ENCODE data around the gene RIPOR3.

RIPOR3 gene

GRCh38 chr20:50554694-50555579 is 136.4 kb downstream of the RIPOR3 start:
- no peaks in the 10 kb centered on the region for H3K36me3 ChIP-seq (ENCODE audit: insufficient read depth, low read length)
- H3K4me3 ChIP-seq (ENCODE audit: low read depth in 1 of 2, low read length in 2 of 2) = no peak overlapping the region
- H3K27me3 ChIP-seq (ENCODE audit: control insufficient read depth in 1 of 2, insufficient read depth in 2 of 2, low read length in 2 of 2) = no peaks in the 10 kb centered on the region
- peaks cover 22% of the 10 kb centered on the region for H3K4me1 ChIP-seq (ENCODE audit: insufficient read depth, low read length)
- H3K9me3 ChIP-seq (ENCODE audit: low read length) = no peaks in the 10 kb centered on the region
- H3K27ac ChIP-seq (ENCODE audit: low read depth, low read length) = no peak overlapping the region
- H3K9ac ChIP-seq (ENCODE audit: low read length) = no peak overlapping the region

DNA sequence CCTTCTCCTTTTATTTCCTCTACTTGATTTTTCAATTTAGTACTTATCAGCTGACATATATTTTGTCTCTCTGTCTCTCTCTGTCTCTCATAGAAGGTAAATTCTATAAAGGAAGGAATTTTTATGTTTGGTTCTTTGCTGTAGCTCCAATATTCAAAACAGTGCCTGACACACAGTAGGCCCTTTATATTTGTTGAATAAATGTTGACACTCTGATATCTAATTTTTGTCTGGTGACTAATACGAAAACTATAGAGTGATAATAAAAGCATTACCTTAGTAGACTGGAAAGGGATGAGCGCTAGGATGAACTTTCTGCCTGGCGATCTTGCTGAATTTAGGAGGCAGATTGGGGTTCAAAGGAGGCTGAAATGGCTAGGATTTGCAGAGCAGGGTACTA is 138.4 kb downstream of the RIPOR3 start:
- H3K36me3 ChIP-seq (ENCODE audit: insufficient read depth, low read length) = no peaks in the 10 kb centered on the region
- no peak overlapping the region for H3K4me3 ChIP-seq (ENCODE audit: low read depth in 1 of 2, low read length in 2 of 2)
- no peak overlapping the region for H3K27ac ChIP-seq (ENCODE audit: low read depth, low read length)
- H3K9me3 ChIP-seq (ENCODE audit: low read length) = no peaks in the 10 kb centered on the region
- H3K27me3 ChIP-seq (ENCODE audit: control insufficient read depth in 1 of 2, insufficient read depth in 2 of 2, low read length in 2 of 2) = no peaks in the 10 kb centered on the region
- H3K9ac ChIP-seq (ENCODE audit: low read length) = no peak overlapping the region
- H3K4me1 ChIP-seq (ENCODE audit: insufficient read depth, low read length) = peaks cover 22% of the 10 kb centered on the region

- H3K4me3 ChIP-seq (ENCODE audit: low read depth in 1 of 2, low read length in 2 of 2) = no peak overlapping the region
- no peaks in the 10 kb centered on the region for H3K36me3 ChIP-seq (ENCODE audit: insufficient read depth, low read length)
- H3K27ac ChIP-seq (ENCODE audit: low read depth, low read length) = no peak overlapping the region
- H3K27me3 ChIP-seq (ENCODE audit: control insufficient read depth in 1 of 2, insufficient read depth in 2 of 2, low read length in 2 of 2) = no peaks in the 10 kb centered on the region
- no peaks in the 10 kb centered on the region for H3K9me3 ChIP-seq (ENCODE audit: low read length)
- H3K4me1 ChIP-seq (ENCODE audit: insufficient read depth, low read length) = peaks cover 26% of the 10 kb centered on the region
- H3K9ac ChIP-seq (ENCODE audit: low read length) = no peak overlapping the region
Observed at GRCh38 chr20:50551288-50551687, 140.1 kb downstream of the RIPOR3 start.

DNA sequence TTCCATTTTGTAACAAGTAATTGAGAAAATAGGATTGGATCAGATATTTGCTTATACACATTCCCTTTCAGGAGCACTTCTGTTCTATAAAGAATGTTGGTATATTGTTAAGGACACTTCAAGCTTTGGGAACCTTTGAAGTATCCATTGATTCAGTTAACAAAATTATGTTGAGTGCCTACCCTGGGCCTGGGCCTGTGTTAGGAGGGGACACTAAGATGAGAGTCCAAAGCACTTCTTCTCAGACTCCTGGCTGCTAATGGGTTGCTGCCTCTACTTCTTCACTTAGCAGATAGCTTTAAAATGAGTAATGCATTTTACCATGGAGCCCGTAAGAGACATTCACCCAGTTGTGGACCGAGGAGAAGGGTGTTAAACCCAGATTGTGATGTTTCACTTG is 140.8 kb downstream of the RIPOR3 start:
- H3K36me3 ChIP-seq (ENCODE audit: insufficient read depth, low read length) = no peaks in the 10 kb centered on the region
- no peaks in the 10 kb centered on the region for H3K27me3 ChIP-seq (ENCODE audit: control insufficient read depth in 1 of 2, insufficient read depth in 2 of 2, low read length in 2 of 2)
- no peak overlapping the region for H3K9ac ChIP-seq (ENCODE audit: low read length)
- peaks cover 30% of the 10 kb centered on the region for H3K4me1 ChIP-seq (ENCODE audit: insufficient read depth, low read length)
- no peak overlapping the region for H3K27ac ChIP-seq (ENCODE audit: low read depth, low read length)
- H3K4me3 ChIP-seq (ENCODE audit: low read depth in 1 of 2, low read length in 2 of 2) = no peak overlapping the region
- no peaks in the 10 kb centered on the region for H3K9me3 ChIP-seq (ENCODE audit: low read length)

DNA sequence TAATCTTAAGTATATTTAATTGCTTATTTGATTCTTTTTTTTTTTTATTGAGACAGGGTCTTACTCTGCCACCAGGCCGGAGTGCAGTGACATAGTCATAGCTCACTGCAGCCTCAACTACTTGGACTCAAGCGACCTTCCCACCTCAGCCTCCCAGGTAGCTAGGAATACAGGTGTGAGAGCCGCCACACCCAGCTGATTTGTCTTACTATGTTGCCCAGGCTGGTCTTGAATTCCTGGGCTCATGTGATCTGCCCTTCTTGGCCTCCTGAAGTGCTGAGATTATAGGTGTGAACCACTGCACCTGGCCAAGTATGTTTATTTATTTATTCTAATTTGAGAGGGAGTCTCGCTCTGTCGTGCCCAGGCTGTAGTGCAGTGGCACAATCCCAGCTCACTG is 142.9 kb downstream of the RIPOR3 start:
- Histone ChIP-seq H3K9ac (ENCODE audit: low read length) (no peak overlapping the region), H3K4me3 (ENCODE audit: low read depth in 1 of 2, low read length in 2 of 2) (no peak overlapping the region), H3K27ac (ENCODE audit: low read depth, low read length) (no peak overlapping the region), H3K36me3 (ENCODE audit: insufficient read depth, low read length) (no peaks in the 10 kb centered on the region), H3K9me3 (ENCODE audit: low read length) (no peaks in the 10 kb centered on the region), H3K4me1 (ENCODE audit: insufficient read depth, low read length) (peaks cover 34% of the 10 kb centered on the region), H3K27me3 (ENCODE audit: control insufficient read depth in 1 of 2, insufficient read depth in 2 of 2, low read length in 2 of 2) (no peaks in the 10 kb centered on the region)

GRCh38 chr20:50547964-50548363 is 143.4 kb downstream of the RIPOR3 start:
- Histone ChIP-seq H3K9ac (ENCODE audit: low read length) (no peak overlapping the region), H3K4me3 (ENCODE audit: low read depth in 1 of 2, low read length in 2 of 2) (no peak overlapping the region), H3K4me1 (ENCODE audit: insufficient read depth, low read length) (peaks cover 38% of the 10 kb centered on the region)

GRCh38 chr20:50546729-50547314 is 144.5 kb downstream of the RIPOR3 start:
- Histone ChIP-seq H3K9me3 (ENCODE audit: low read length) (no peaks in the 10 kb centered on the region), H3K4me3 (ENCODE audit: low read depth in 1 of 2, low read length in 2 of 2) (no peak overlapping the region), H3K36me3 (ENCODE audit: insufficient read depth, low read length) (no peaks in the 10 kb centered on the region), H3K4me1 (ENCODE audit: insufficient read depth, low read length) (peaks cover 38% of the 10 kb centered on the region), H3K27me3 (ENCODE audit: control insufficient read depth in 1 of 2, insufficient read depth in 2 of 2, low read length in 2 of 2) (no peaks in the 10 kb centered on the region), H3K27ac (ENCODE audit: low read depth, low read length) (no peak overlapping the region), H3K9ac (ENCODE audit: low read length) (no peak overlapping the region)

More at GRCh38 chr20:50547964-50548363, 143.4 kb downstream of the RIPOR3 start:
- no peaks in the 10 kb centered on the region for H3K36me3 ChIP-seq (ENCODE audit: insufficient read depth, low read length)
- no peak overlapping the region for H3K27ac ChIP-seq (ENCODE audit: low read depth, low read length)
- no peaks in the 10 kb centered on the region for H3K9me3 ChIP-seq (ENCODE audit: low read length)
- no peaks in the 10 kb centered on the region for H3K27me3 ChIP-seq (ENCODE audit: control insufficient read depth in 1 of 2, insufficient read depth in 2 of 2, low read length in 2 of 2)

- Histone ChIP-seq H3K4me3 (ENCODE audit: low read depth in 1 of 2, low read length in 2 of 2) (no peak overlapping the region), H3K9me3 (ENCODE audit: low read length) (no peaks in the 10 kb centered on the region), H3K9ac (ENCODE audit: low read length) (no peak overlapping the region), H3K27me3 (ENCODE audit: control insufficient read depth in 1 of 2, insufficient read depth in 2 of 2, low read length in 2 of 2) (no peaks in the 10 kb centered on the region), H3K4me1 (ENCODE audit: insufficient read depth, low read length) (peaks cover 35% of the 10 kb centered on the region), H3K36me3 (ENCODE audit: insufficient read depth, low read length) (no peaks in the 10 kb centered on the region), H3K27ac (ENCODE audit: low read depth, low read length) (no peak overlapping the region)
Observed at GRCh38 chr20:50545126-50545525, 146.2 kb downstream of the RIPOR3 start.

DNA sequence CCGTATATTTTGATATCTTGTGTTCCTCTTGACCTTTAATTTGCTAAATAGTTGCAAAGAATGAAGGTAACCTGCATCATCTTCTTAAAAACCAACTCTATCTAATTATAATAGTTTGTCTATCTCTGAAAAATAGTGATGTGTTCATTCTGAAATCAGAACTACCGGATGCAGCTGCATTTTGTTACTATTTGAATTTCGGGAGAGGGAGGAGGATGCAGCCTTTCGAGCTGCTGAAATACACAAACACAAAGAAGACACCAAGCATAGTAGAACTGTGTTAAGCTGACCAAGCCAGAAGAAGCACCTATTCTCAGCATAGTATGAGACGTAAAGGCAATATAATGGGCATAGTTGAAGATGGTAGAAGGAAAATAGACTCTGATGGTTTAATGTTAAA is 148.0 kb downstream of the RIPOR3 start:
- Histone ChIP-seq H3K27ac (ENCODE audit: low read depth, low read length) (no peak overlapping the region), H3K4me3 (ENCODE audit: low read depth in 1 of 2, low read length in 2 of 2) (no peak overlapping the region), H3K9me3 (ENCODE audit: low read length) (no peaks in the 10 kb centered on the region), H3K36me3 (ENCODE audit: insufficient read depth, low read length) (no peaks in the 10 kb centered on the region), H3K4me1 (ENCODE audit: insufficient read depth, low read length) (peaks cover 33% of the 10 kb centered on the region), H3K9ac (ENCODE audit: low read length) (no peak overlapping the region), H3K27me3 (ENCODE audit: control insufficient read depth in 1 of 2, insufficient read depth in 2 of 2, low read length in 2 of 2) (no peaks in the 10 kb centered on the region)

- Histone ChIP-seq H3K9me3 (ENCODE audit: low read length) (no peaks in the 10 kb centered on the region), H3K36me3 (ENCODE audit: insufficient read depth, low read length) (no peaks in the 10 kb centered on the region), H3K4me3 (ENCODE audit: low read depth in 1 of 2, low read length in 2 of 2) (no peak overlapping the region), H3K4me1 (ENCODE audit: insufficient read depth, low read length) (peaks cover 42% of the 10 kb centered on the region), H3K27ac (ENCODE audit: low read depth, low read length) (no peak overlapping the region), H3K9ac (ENCODE audit: low read length) (no peak overlapping the region), H3K27me3 (ENCODE audit: control insufficient read depth in 1 of 2, insufficient read depth in 2 of 2, low read length in 2 of 2) (no peaks in the 10 kb centered on the region)
Observed at GRCh38 chr20:50541606-50542041, 149.7 kb downstream of the RIPOR3 start.

GRCh38 chr20:50540620-50541605 is 150.4 kb downstream of the RIPOR3 start:
- no peak overlapping the region for H3K27ac ChIP-seq (ENCODE audit: low read depth, low read length)
- H3K4me3 ChIP-seq (ENCODE audit: low read depth in 1 of 2, low read length in 2 of 2) = no peak overlapping the region
- H3K27me3 ChIP-seq (ENCODE audit: control insufficient read depth in 1 of 2, insufficient read depth in 2 of 2, low read length in 2 of 2) = no peaks in the 10 kb centered on the region
- H3K4me1 ChIP-seq (ENCODE audit: insufficient read depth, low read length) = peaks cover 40% of the 10 kb centered on the region
- no peak overlapping the region for H3K9ac ChIP-seq (ENCODE audit: low read length)
- H3K9me3 ChIP-seq (ENCODE audit: low read length) = no peaks in the 10 kb centered on the region
- H3K36me3 ChIP-seq (ENCODE audit: insufficient read depth, low read length) = no peaks in the 10 kb centered on the region
